Liver (tissue), 3 donors: ENCODE results near the gene SAT1.

Source experiments
- CTCF ChIP-seq: fragments of 150-350 bp; IDR thresholded peaks from 2 replicates; pipeline ENCODE4 v1.5.1; 2017; ENCODE audit warnings: improper control_type of control experiment, low read depth, low read length; ENCODE audit not compliant: missing input control
- JUND ChIP-seq, 2 donors: IDR thresholded peaks; 2 replicates each; pipeline ENCODE4 v1.6.1; 2016; ENCODE audit warnings: antibody characterized with exemption in 2 of 2
- RAD21 ChIP-seq, 2 donors: IDR thresholded peaks; 2 replicates each; pipeline ENCODE4 v1.6.1; 2016; ENCODE audit warnings: antibody characterized with exemption in 2 of 2, mild to moderate bottlenecking in 2 of 2
- REST ChIP-seq: IDR thresholded peaks from 2 replicates; pipeline ENCODE4 v1.6.1; 2016; ENCODE audit warnings: antibody characterized with exemption, mild to moderate bottlenecking
- donor health status: healthy.
- donor health status: healthy.

GRCh38 chrX:23811656-23812055, 28.7 kb downstream of the SAT1 start:
- TF ChIP-seq CTCF (no peak), RAD21 (IDR thresholded peaks at IDR 0.05) (no peak), REST (no peak), JUND (IDR thresholded peaks at IDR 0.05) (no peak)
